GM19397 (cell line): ENCODE data around the gene MX1.

ENCODE experiments used
- ATAC-seq: cut with Tn5 transposase; IDR thresholded peaks from one replicate; pipeline ENCODE4 v1.9.1; 2021; ENCODE audit warnings: mild to moderate bottlenecking, moderate library complexity; ENCODE audit not compliant: unreplicated experiment

MX1 gene

GRCh38 chr21:41458559-41458958, 32.5 kb downstream of the MX1 start:
- no peak for ATAC-seq

GRCh38 chr21:41459884-41460534, 34.0 kb downstream of the MX1 start:
- no peak for ATAC-seq

GRCh38 chr21:41460578-41461527, 34.8 kb downstream of the MX1 start:
- no peak for ATAC-seq

- ATAC-seq = no peak
Measured at GRCh38 chr21:41465176-41465781, 39.2 kb downstream of the MX1 start.

GRCh38 chr21:41466024-41466820, 40.2 kb downstream of the MX1 start:
- ATAC-seq = no peak

GRCh38 chr21:41470054-41470453, 44.0 kb downstream of the MX1 start:
- ATAC-seq = no peak

GRCh38 chr21:41472753-41473548, 46.9 kb downstream of the MX1 start:
- no peak for ATAC-seq

- no peak for ATAC-seq
Measured at GRCh38 chr21:41475714-41476420, 49.8 kb downstream of the MX1 start.

GRCh38 chr21:41477641-41478318, 51.7 kb downstream of the MX1 start:
- ATAC-seq = no peak

GRCh38 chr21:41478319-41479177, 52.5 kb downstream of the MX1 start:
- no peak for ATAC-seq

- no peak for ATAC-seq
Measured at GRCh38 chr21:41479686-41480085, 53.6 kb downstream of the MX1 start.

GRCh38 chr21:41480086-41480690, 54.1 kb downstream of the MX1 start:
- no peak for ATAC-seq

GRCh38 chr21:41481191-41481590, 55.2 kb downstream of the MX1 start:
- ATAC-seq = no peak

- no peak for ATAC-seq
Measured at GRCh38 chr21:41482301-41482700, 56.3 kb downstream of the MX1 start.

GRCh38 chr21:41482980-41483379, 56.9 kb downstream of the MX1 start:
- no peak for ATAC-seq

GRCh38 chr21:41483415-41483814, 57.4 kb downstream of the MX1 start:
- no peak for ATAC-seq

GRCh38 chr21:41483973-41484372, 57.9 kb downstream of the MX1 start:
- ATAC-seq = no peak

- no peak for ATAC-seq
Measured at GRCh38 chr21:41487082-41487481, 61.0 kb downstream of the MX1 start.
